Right atrium auricular region (tissue), 2 donors: Measurements from ENCODE around the gene EFNA5. TPM values are rescaled to one million over a fixed set of nuclear protein-coding genes. Genes with fewer than 3 reads are reported as not detected.

Experiments
- DNase-seq: peaks from one replicate; pipeline ENCODE4 v3.0.0-alpha.2; 2019; ENCODE audit warnings: low spot score
- H3K27ac ChIP-seq, 2 donors: fragments of 200-600 bp; sonication (generic); 1 replicate in 1 of 2; 2 replicates in 1 of 2; pipeline ENCODE4 v1.5.1; 2016 to 2019
- H3K27me3 ChIP-seq, 2 donors: fragments of 200-600 bp; sonication (generic); one replicate each; pipeline versions ENCODE4 v1.5.1 to v1.6.0; 2017 to 2019
- H3K36me3 ChIP-seq: fragments of 200-600 bp; sonication (generic); one replicate; pipeline ENCODE4 v1.5.1; 2016
- H3K4me1 ChIP-seq, 2 donors: fragments of 200-600 bp; sonication (generic); one replicate each; pipeline versions ENCODE4 v1.5.1 to v1.6.0; 2017 to 2019
- H3K4me3 ChIP-seq, 2 donors: fragments of 200-600 bp; sonication (generic); 1 replicate in 1 of 2; 2 replicates in 1 of 2; pipeline ENCODE4 v1.5.1; 2017 to 2019; ENCODE audit warnings: mild to moderate bottlenecking in 1 of 2, moderate library complexity in 1 of 2
- H3K9me3 ChIP-seq, 2 donors: fragments of 200-600 bp; sonication (generic); one replicate each; pipeline ENCODE4 v1.5.1; 2019
- CTCF ChIP-seq, 2 donors: fragments of 200-600 bp; sonication (generic); IDR thresholded peaks; one replicate each; pipeline ENCODE4 v1.5.1; 2019; ENCODE audit warnings: antibody characterized with exemption in 2 of 2
- total RNA-seq, 2 donors: library from RNA; depleted of rRNA; stranded (reverse); fragments of >200 nt; gene quantifications; one replicate each; pipeline ENCODE4 v1.1.0, GENCODE V29; 2016

EFNA5 gene
- total RNA-seq, 2 donors from 2014 or later: 17.0 to 19.2 TPM

GRCh38 chr5:107487056-107487542, 183.6 kb downstream of the EFNA5 start:
- Histone ChIP-seq H3K4me3 (no peak overlapping the region), H3K27ac (peak overlapping the region in 1 of 2 donors; percentile 20), H3K36me3 (no peaks in the 10 kb centered on the region), H3K9me3 (no peaks in the 10 kb centered on the region), H3K4me1 (peaks cover 0 to 9% of the 10 kb centered on the region in 2 donors), H3K27me3 (no peaks in the 10 kb centered on the region)
- no peak for DNase-seq
- TF ChIP-seq CTCF (IDR thresholded peaks at IDR 0.05): no peak

- H3K4me3 ChIP-seq: no peak overlapping the region
- H3K36me3 ChIP-seq: no peaks in the 10 kb centered on the region
- DNase-seq: no peak
- H3K27ac ChIP-seq: peak overlapping the region in 1 of 2 donors; percentile 20
- H3K4me1 ChIP-seq: peaks cover 0 to 13% of the 10 kb centered on the region in 2 donors
- no peaks in the 10 kb centered on the region for H3K9me3 ChIP-seq
- no peaks in the 10 kb centered on the region for H3K27me3 ChIP-seq
- TF ChIP-seq CTCF (IDR thresholded peaks at IDR 0.05): no peak
Observed at GRCh38 chr5:107486489-107486888, 184.2 kb downstream of the EFNA5 start.

GRCh38 chr5:107485184-107485583, 185.6 kb downstream of the EFNA5 start:
- peaks cover 0 to 13% of the 10 kb centered on the region in 2 donors for H3K4me1 ChIP-seq
- no peak for DNase-seq
- no peak overlapping the region for H3K27ac ChIP-seq
- H3K9me3 ChIP-seq: no peaks in the 10 kb centered on the region
- H3K27me3 ChIP-seq: no peaks in the 10 kb centered on the region
- H3K36me3 ChIP-seq: no peaks in the 10 kb centered on the region
- no peak for TF ChIP-seq CTCF (IDR thresholded peaks at IDR 0.05)
- no peak overlapping the region for H3K4me3 ChIP-seq

- H3K36me3 ChIP-seq: no peaks in the 10 kb centered on the region
- no peak overlapping the region for H3K27ac ChIP-seq
- no peaks in the 10 kb centered on the region for H3K27me3 ChIP-seq
- TF ChIP-seq CTCF (IDR thresholded peaks at IDR 0.05): no peak
- DNase-seq: no peak
- no peak overlapping the region for H3K4me3 ChIP-seq
- peaks cover 0 to 13% of the 10 kb centered on the region in 2 donors for H3K4me1 ChIP-seq
- no peaks in the 10 kb centered on the region for H3K9me3 ChIP-seq
Observed at GRCh38 chr5:107484281-107484680, 186.5 kb downstream of the EFNA5 start.

- Histone ChIP-seq H3K9me3 (no peaks in the 10 kb centered on the region), H3K4me1 (peaks cover 0 to 13% of the 10 kb centered on the region in 2 donors), H3K4me3 (no peak overlapping the region), H3K27me3 (no peaks in the 10 kb centered on the region), H3K27ac (no peak overlapping the region), H3K36me3 (no peaks in the 10 kb centered on the region)
- no peak for DNase-seq
- TF ChIP-seq CTCF (IDR thresholded peaks at IDR 0.05): no peak
Observed at GRCh38 chr5:107483231-107484024, 187.3 kb downstream of the EFNA5 start.
